Posterior vena cava (tissue), 2 donors: Measurements from ENCODE around the gene PRMT7. TPM values are rescaled to one million over a fixed set of nuclear protein-coding genes. Genes with fewer than 3 reads are reported as not detected.

Experiments
- DNase-seq: peaks from one replicate; pipeline ENCODE4 v3.0.0-alpha.2; 2020; ENCODE audit warnings: low spot score
- intact Hi-C, 2 donors: fragments of 100-400 bp; cut with DNase I; formaldehyde crosslinking; loops; one replicate each; pipeline versions ENCODE4 v1.14.1 to v1.14.2; 2022 to 2023
- total RNA-seq, 2 donors: library from RNA; stranded (reverse); fragmentation: NEBNext Ultra II Directional; extraction: Animal tissue kit (Norgen Biotek cat#: 25700); gene quantifications; one replicate each; pipeline ENCODE4 v1.2.1, GENCODE V29; 2021
- donor health status: DM: yes; HTN: yes; CAD: no.
- donor health status: DM: yes; HTN: yes; CAD: no.

PRMT7 gene
- total RNA-seq, 2 donors from 2014 or later: 18.1 to 22.9 TPM

- DNase-seq: no peak
- intact Hi-C loops: no loop called here
These were observed 32.3 kb downstream of the PRMT7 start for GRCh38 chr16:68343137-68343536.

- intact Hi-C loops: no loop called here
- peak; percentile 73 for DNase-seq
These were observed 33.4 kb downstream of the PRMT7 start for GRCh38 chr16:68344252-68344651.

GRCh38 chr16:68345351-68345810 is 34.6 kb downstream of the PRMT7 start:
- DNase-seq: peak; percentile 74
- intact Hi-C loops: no loop called here

- intact Hi-C loops: no loop called here
- peak; percentile 46 for DNase-seq
These were observed 35.3 kb downstream of the PRMT7 start for GRCh38 chr16:68345958-68346635.

GRCh38 chr16:68346892-68347480 is 36.2 kb downstream of the PRMT7 start:
- DNase-seq: no peak
- intact Hi-C loops: no loop called here

GRCh38 chr16:68347605-68348004 is 36.8 kb downstream of the PRMT7 start:
- intact Hi-C loops: no loop called here
- DNase-seq: no peak

- intact Hi-C loops: no loop called here
- DNase-seq: no peak
These were observed 38.0 kb downstream of the PRMT7 start for GRCh38 chr16:68348639-68349445.

GRCh38 chr16:68349838-68350410 is 39.1 kb downstream of the PRMT7 start:
- no peak for DNase-seq
- intact Hi-C loops: no loop called here

GRCh38 chr16:68350813-68351350 is 40.1 kb downstream of the PRMT7 start:
- intact Hi-C loops: no loop called here
- DNase-seq: no peak

GRCh38 chr16:68351463-68351862 is 40.6 kb downstream of the PRMT7 start:
- intact Hi-C loops: no loop called here
- no peak for DNase-seq

GRCh38 chr16:68351991-68352431 is 41.2 kb downstream of the PRMT7 start:
- intact Hi-C loops: no loop called here
- DNase-seq: no peak

GRCh38 chr16:68353366-68353765 is 42.5 kb downstream of the PRMT7 start:
- intact Hi-C loops: no loop called here
- DNase-seq: no peak

GRCh38 chr16:68354816-68355215 is 44.0 kb downstream of the PRMT7 start:
- no peak for DNase-seq
- intact Hi-C loops: no loop called here

- DNase-seq: no peak
- intact Hi-C loops: no loop called here
These were observed 44.8 kb downstream of the PRMT7 start for GRCh38 chr16:68355447-68356248.

- intact Hi-C loops: no loop called here
These were observed 45.6 kb downstream of the PRMT7 start for GRCh38 chr16:68356249-68356918.

GRCh38 chr16:68356919-68357286 is 46.1 kb downstream of the PRMT7 start:
- no peak for DNase-seq
- intact Hi-C loops: no loop called here

More at GRCh38 chr16:68356249-68356918, 45.6 kb downstream of the PRMT7 start:
- no peak for DNase-seq

GRCh38 chr16:68357521-68357922 is 46.7 kb downstream of the PRMT7 start:
- no peak for DNase-seq
- intact Hi-C loops: no loop called here

- intact Hi-C loops: no loop called here
These were observed 47.1 kb downstream of the PRMT7 start for GRCh38 chr16:68357923-68358322.

More at GRCh38 chr16:68357923-68358322, 47.1 kb downstream of the PRMT7 start:
- no peak for DNase-seq
